ENCODE measurements around the gene ZP2.
"Not testable (repeated sequence)": the region's sequence is repeated elsewhere in the genome, so short reads cannot be mapped to it uniquely, and the experiment has no call there.

ZP2 gene

GRCh38 chr16:21211486-21211885 is at the start of gene ZP2:
Gene ZP2 (minus strand): TSS chr16:21211574. CDS start chr16:21211547, 27 bp downstream.
- DNase-seq (ENCODE audit: low read depth in 2 of 2): no peak

- DNase-seq (ENCODE audit: low read depth in 2 of 2): no peak
Measured at GRCh38 chr16:21257284-21257683, 45.9 kb upstream of the ZP2 start.

GRCh38 chr16:21256636-21257035 is 45.3 kb upstream of the ZP2 start:
- DNase-seq (ENCODE audit: low read depth in 2 of 2): no peak

GRCh38 chr16:21253470-21253869 is 42.1 kb upstream of the ZP2 start:
- DNase-seq (ENCODE audit: low read depth in 2 of 2): no peak

- DNase-seq (ENCODE audit: low read depth in 2 of 2): no peak
Measured at GRCh38 chr16:21250072-21250923, 38.9 kb upstream of the ZP2 start.

GRCh38 chr16:21248179-21248578 is 36.8 kb upstream of the ZP2 start:
- not testable (repeated sequence) for DNase-seq (ENCODE audit: low read depth in 2 of 2)

GRCh38 chr16:21244518-21245215 is 33.3 kb upstream of the ZP2 start:
- no peak for DNase-seq (ENCODE audit: low read depth in 2 of 2)

- no peak for DNase-seq (ENCODE audit: low read depth in 2 of 2)
Measured at GRCh38 chr16:21242756-21243155, 31.4 kb upstream of the ZP2 start.

GRCh38 chr16:21239646-21240045 is 28.3 kb upstream of the ZP2 start:
- DNase-seq (ENCODE audit: low read depth in 2 of 2): no peak

- no peak for DNase-seq (ENCODE audit: low read depth in 2 of 2)
Measured at GRCh38 chr16:21236831-21237230, 25.5 kb upstream of the ZP2 start.

GRCh38 chr16:21235199-21235585 is 23.8 kb upstream of the ZP2 start:
- DNase-seq (ENCODE audit: low read depth in 2 of 2): no peak

- no peak for DNase-seq (ENCODE audit: low read depth in 2 of 2)
Measured at GRCh38 chr16:21233521-21234150, 22.3 kb upstream of the ZP2 start, which contains the start of gene ANKS4B. Gene ANKS4B (plus strand): TSS chr16:21233699. CDS start chr16:21233738, 39 bp downstream.

GRCh38 chr16:21233045-21233520 is 21.7 kb upstream of the ZP2 start:
- DNase-seq (ENCODE audit: low read depth in 2 of 2): no peak

- DNase-seq (ENCODE audit: low read depth in 2 of 2): no peak
Measured at GRCh38 chr16:21228361-21228872, 17.0 kb upstream of the ZP2 start.

- DNase-seq (ENCODE audit: low read depth in 2 of 2): no peak
Measured at GRCh38 chr16:21227866-21228265, 16.5 kb upstream of the ZP2 start.

- DNase-seq (ENCODE audit: low read depth in 2 of 2): no peak
Measured at GRCh38 chr16:21226749-21227148, 15.4 kb upstream of the ZP2 start.

GRCh38 chr16:21224800-21225199 is 13.4 kb upstream of the ZP2 start:
- no peak for DNase-seq (ENCODE audit: low read depth in 2 of 2)

GRCh38 chr16:21223787-21224186 is 12.4 kb upstream of the ZP2 start:
- DNase-seq (ENCODE audit: low read depth in 2 of 2): no peak

- DNase-seq (ENCODE audit: low read depth in 2 of 2): no peak
Measured at GRCh38 chr16:21222495-21223337, 11.3 kb upstream of the ZP2 start.

- no peak for DNase-seq (ENCODE audit: low read depth in 2 of 2)
Measured at GRCh38 chr16:21219551-21219950, 8.2 kb upstream of the ZP2 start.

GRCh38 chr16:21218153-21218552 is 6.8 kb upstream of the ZP2 start:
- DNase-seq (ENCODE audit: low read depth in 2 of 2): no peak
